Measurements from ENCODE around the gene ATF7.

The ATF7 gene

GRCh38 chr12:53500776-53501614, 125.2 kb downstream of the ATF7 start, which contains the start of gene TARBP2:
TARBP2 (plus strand) TSS chr12:53501283; CDS start chr12:53501409, 126 bp downstream.
- ATAC-seq (peak; percentile 87), DNase-seq (peak; percentile 94 to 98)
- Mint-ChIP-seq H3K27me3 (no peaks in the 10 kb centered on the region), H3K4me3 (peak within 1 kb of the TSS; percentile 84 to 95), H3K4me1 (peaks cover 58% of the 10 kb centered on the region), H3K9me3 (no peaks in the 10 kb centered on the region), H3K27ac (peak within 1 kb of the TSS; percentile 91 to 99)

GRCh38 chr12:53500142-53500775, 125.9 kb downstream of the ATF7 start:
- Mint-ChIP-seq H3K27me3 (no peaks in the 10 kb centered on the region), H3K9me3 (no peaks in the 10 kb centered on the region), H3K4me1 (peaks cover 58% of the 10 kb centered on the region), H3K4me3 (peak overlapping the region; percentile 84 to 95), H3K27ac (peak overlapping the region; percentile 91 to 99)
- ATAC-seq (no peak), DNase-seq (no peak)

GRCh38 chr12:53499266-53500141, 126.7 kb downstream of the ATF7 start, which contains the start of gene MAP3K12:
MAP3K12 (minus strand) TSS chr12:53499458; CDS start chr12:53487391, 12,067 bp downstream.
- peaks cover 53% of the 10 kb centered on the region for H3K4me1 Mint-ChIP-seq
- peak within 1 kb of the TSS; percentile 84 to 95 for H3K4me3 Mint-ChIP-seq
- H3K27me3 Mint-ChIP-seq = no peaks in the 10 kb centered on the region
- H3K9me3 Mint-ChIP-seq = no peaks in the 10 kb centered on the region
- H3K27ac Mint-ChIP-seq = peak within 1 kb of the TSS; percentile 91 to 99
- peak; percentile 71 for DNase-seq
- ATAC-seq = peak; percentile 15

- H3K4me1 Mint-ChIP-seq = peaks cover 57% of the 10 kb centered on the region
- DNase-seq (no peak), ATAC-seq (no peak)
- H3K27me3 Mint-ChIP-seq = no peaks in the 10 kb centered on the region
- H3K9me3 Mint-ChIP-seq = no peaks in the 10 kb centered on the region
- H3K4me3 Mint-ChIP-seq = peak overlapping the region; percentile 84 to 95
- H3K27ac Mint-ChIP-seq = peak overlapping the region; percentile 20 to 80
Observed at GRCh38 chr12:53498235-53498630, 127.9 kb downstream of the ATF7 start.

GRCh38 chr12:53497461-53497860, 128.7 kb downstream of the ATF7 start:
- Mint-ChIP-seq H3K27ac (no peak overlapping the region), H3K9me3 (no peaks in the 10 kb centered on the region), H3K4me1 (peaks cover 59% of the 10 kb centered on the region), H3K27me3 (no peaks in the 10 kb centered on the region), H3K4me3 (no peak overlapping the region)
- DNase-seq = no peak
- ATAC-seq = no peak

- peaks cover 57% of the 10 kb centered on the region for H3K4me1 Mint-ChIP-seq
- ATAC-seq = no peak
- no peak overlapping the region for H3K4me3 Mint-ChIP-seq
- H3K27me3 Mint-ChIP-seq = no peaks in the 10 kb centered on the region
- no peaks in the 10 kb centered on the region for H3K9me3 Mint-ChIP-seq
- DNase-seq = no peak
- no peak overlapping the region for H3K27ac Mint-ChIP-seq
Observed at GRCh38 chr12:53496752-53497032, 129.5 kb downstream of the ATF7 start.

- H3K27me3 Mint-ChIP-seq = no peaks in the 10 kb centered on the region
- peaks cover 56% of the 10 kb centered on the region for H3K4me1 Mint-ChIP-seq
- ATAC-seq (no peak), DNase-seq (no peak)
- no peaks in the 10 kb centered on the region for H3K9me3 Mint-ChIP-seq
- no peak overlapping the region for H3K4me3 Mint-ChIP-seq
- no peak overlapping the region for H3K27ac Mint-ChIP-seq
Observed at GRCh38 chr12:53495903-53496751, 130.1 kb downstream of the ATF7 start.

GRCh38 chr12:53493610-53494391, 132.4 kb downstream of the ATF7 start:
- Mint-ChIP-seq H3K4me3 (peak overlapping the region; percentile 86 to 98), H3K9me3 (no peaks in the 10 kb centered on the region), H3K27me3 (no peaks in the 10 kb centered on the region), H3K4me1 (peaks cover 43% of the 10 kb centered on the region), H3K27ac (peak overlapping the region; percentile 1 to 49)
- peak; percentile 4 for ATAC-seq
- no peak for DNase-seq

- Mint-ChIP-seq H3K4me1 (peaks cover 37% of the 10 kb centered on the region), H3K27ac (peak overlapping the region; percentile 1 to 55), H3K9me3 (no peaks in the 10 kb centered on the region), H3K4me3 (peak overlapping the region; percentile 86 to 98), H3K27me3 (no peaks in the 10 kb centered on the region)
- ATAC-seq (peak; percentile 96), DNase-seq (peak; percentile 76 to 83)
Observed at GRCh38 chr12:53492830-53493609, 133.2 kb downstream of the ATF7 start.

GRCh38 chr12:53492188-53492587, 134.0 kb downstream of the ATF7 start:
- H3K9me3 Mint-ChIP-seq = no peaks in the 10 kb centered on the region
- peak overlapping the region in 1 of 2 donors; percentile 15 for H3K27ac Mint-ChIP-seq
- no peaks in the 10 kb centered on the region for H3K27me3 Mint-ChIP-seq
- DNase-seq (no peak), ATAC-seq (no peak)
- peak overlapping the region; percentile 86 to 98 for H3K4me3 Mint-ChIP-seq
- H3K4me1 Mint-ChIP-seq = peaks cover 37% of the 10 kb centered on the region

- Mint-ChIP-seq H3K9me3 (no peaks in the 10 kb centered on the region), H3K27ac (no peak overlapping the region), H3K27me3 (no peaks in the 10 kb centered on the region), H3K4me3 (no peak overlapping the region), H3K4me1 (peaks cover 55% of the 10 kb centered on the region)
- DNase-seq (no peak), ATAC-seq (no peak)
Observed at GRCh38 chr12:53489242-53489864, 136.8 kb downstream of the ATF7 start.

- Mint-ChIP-seq H3K27me3 (no peaks in the 10 kb centered on the region), H3K4me1 (peaks cover 36% of the 10 kb centered on the region), H3K9me3 (no peaks in the 10 kb centered on the region), H3K27ac (peak overlapping the region in 1 of 2 donors; percentile 16), H3K4me3 (no peak overlapping the region)
- no peak for ATAC-seq
- no peak for DNase-seq
Observed at GRCh38 chr12:53486736-53487487, 139.3 kb downstream of the ATF7 start.

Measured in stimulated activated naive CD8-positive, alpha-beta T cell treated with anti-CD3 and anti-CD28 coated beads, Interleukin-15, amount 100 ng/mL, for 72 hours (primary cell).